Adrenal gland (tissue), 12 donors: Measurements from ENCODE around the gene DPYD. TPM values are rescaled to one million over a fixed set of nuclear protein-coding genes. Genes with fewer than 3 reads are reported as not detected.

Source experiments
- DNase-seq, 7 donors: peaks; one replicate each; pipeline ENCODE4 v3.0.0-alpha.2; 2019 to 2020
- H3K27ac ChIP-seq, 5 donors: fragments of 200-600 bp; sonication (generic) in 4 of 5; 1 replicate in 3 of 5; 2 replicates in 2 of 5; pipeline versions ENCODE4 v1.5.1 to v1.8.0; 2016 to 2020; ENCODE audit warnings: mild to moderate bottlenecking in 1 of 5
- H3K27me3 ChIP-seq: fragments of 200-600 bp; 2 replicates; pipeline ENCODE4 v1.8.0; 2021
- H3K36me3 ChIP-seq, 2 donors: fragments of 200-600 bp; replicated peaks in 1 of 2; 1 replicate in 1 of 2; 2 replicates in 1 of 2; pipeline versions ENCODE4 v1.5.1 to v1.8.0; 2018 to 2022
- H3K4me1 ChIP-seq, 2 donors: fragments of 200-600 bp; replicated peaks in 1 of 2; 1 replicate in 1 of 2; 2 replicates in 1 of 2; pipeline versions ENCODE4 v1.5.1 to v1.8.0; 2018 to 2021
- H3K4me3 ChIP-seq, 4 donors: fragments of 200-600 bp; sonication (generic) in 3 of 4; one replicate each; pipeline ENCODE4 v1.5.1; 2016 to 2018
- H3K9me3 ChIP-seq, 3 donors: fragments of 200-600 bp; sonication (generic) in 1 of 3; replicated peaks in 1 of 3; 1 replicate in 2 of 3; 2 replicates in 1 of 3; pipeline versions ENCODE4 v1.5.1 to v1.8.0; 2016 to 2021
- CTCF ChIP-seq, 6 experiments: fragments of 450-650 bp in 4 of 6; fragments of 200-600 bp in 2 of 6; sonication (generic) in 1 of 6; IDR thresholded peaks; 1 replicate in 5 of 6; 2 replicates in 1 of 6; pipeline versions ENCODE4 v1.5.1 to v1.8.0; 2016 to 2021; ENCODE audit warnings: antibody characterized with exemption in 6 of 6, mild to moderate bottlenecking in 2 of 6, moderate library complexity in 1 of 6
- POLR2A ChIP-seq, 2 donors: fragments of 450-650 bp; IDR thresholded peaks; one replicate each; pipeline ENCODE4 v1.6.1; 2017; ENCODE audit warnings: antibody characterized with exemption in 2 of 2, mild to moderate bottlenecking in 2 of 2, moderate library complexity in 1 of 2
- WGBS, 4 donors: extraction: QIAGEN DNeasy Blood & Tissue Kit in 2 of 4; methylation state at CpG; one replicate each; pipeline versions ENCODE4 v1.1.5 to v1.1.7; 2013 to 2017; 5-methylcytosine and 5-hydroxymethylcytosine counted together
- intact Hi-C, 2 donors: fragments of 100-400 bp; cut with DNase I; formaldehyde crosslinking; loops; one replicate each; pipeline versions ENCODE4 v1.14.1 to v1.15.0; 2022 to 2023
- polyA plus RNA-seq, 3 donors: library from polyadenylated mRNA; stranded (reverse); fragments of 200-250 nt in 2 of 3; fragments of 350-450 nt in 1 of 3; fragmentation: Illumina TruSeq in 1 of 3; extraction: RNeasy Lipid Tissue Mini Kit (QIAGEN cat#74804) in 1 of 3; gene quantifications; one replicate each; pipeline ENCODE4 v1.2.3, GENCODE V29; 2013 to 2014
- total RNA-seq, 9 donors: library from RNA; depleted of rRNA in 4 of 9; stranded (reverse); fragments of >200 nt in 4 of 9; fragments of 120-200 nt in 1 of 9; fragmentation: NEBNext Ultra II Directional in 1 of 9; extraction: Animal tissue kit (Norgen Biotek cat#: 25700) in 1 of 9; gene quantifications; one replicate each; pipeline versions ENCODE4 v1.1.0 to v1.2.4, GENCODE V29; 2013 to 2023
- donor health status: healthy with polysubstance abuse.
- donor health status: Bipolar disorder and iron deficiency.
- donor health status: DM: yes; HTN: yes; CAD: no.
- donor health status: DM: no; HTN: no; CAD: no.
- donor health status: DM: no; HTN: no; CAD: no.
- donor health status: DM: yes; HTN: yes; CAD: no.

Gene DPYD
- total and polyA plus RNA-seq, 12 donors, result 6.6 to 73.1 (median 30.2) TPM

- no peaks in the 10 kb centered on the region for H3K36me3 ChIP-seq
- no peak overlapping the region for H3K4me3 ChIP-seq
- WGBS, 4 donors, result 92 to 100% (median 96%) methylated on average over 3 of the region's 3 CpGs
- no peaks in the 10 kb centered on the region for H3K4me1 ChIP-seq
- H3K27ac ChIP-seq, result no peak overlapping the region
- DNase-seq, result no peak
- no peaks in the 10 kb centered on the region for H3K9me3 ChIP-seq
- TF ChIP-seq POLR2A (IDR thresholded peaks at IDR 0.05) (no peak), CTCF (IDR thresholded peaks at IDR 0.05) (no peak)
- no peaks in the 10 kb centered on the region for H3K27me3 ChIP-seq
- intact Hi-C loops, result no loop called here
These were observed 493.5 kb downstream of the DPYD start for GRCh38 chr1:97427371-97427770.

- Histone ChIP-seq H3K36me3 (no peaks in the 10 kb centered on the region), H3K4me3 (no peak overlapping the region), H3K27me3 (no peaks in the 10 kb centered on the region), H3K27ac (no peak overlapping the region), H3K9me3 (no peaks in the 10 kb centered on the region), H3K4me1 (no peaks in the 10 kb centered on the region)
- TF ChIP-seq CTCF (IDR thresholded peaks at IDR 0.05), result no peak
- 89 to 100% (median 96%) methylated on average over 1 of the region's 1 CpG for WGBS, 4 donors
- intact Hi-C loops, result no loop called here
- DNase-seq, result no peak
These were observed 496.6 kb downstream of the DPYD start for GRCh38 chr1:97424209-97424608.

- Histone ChIP-seq H3K27ac (no peak overlapping the region), H3K4me3 (no peak overlapping the region), H3K27me3 (no peaks in the 10 kb centered on the region), H3K9me3 (no peaks in the 10 kb centered on the region), H3K36me3 (no peaks in the 10 kb centered on the region), H3K4me1 (no peaks in the 10 kb centered on the region)
- TF ChIP-seq CTCF (IDR thresholded peaks at IDR 0.05), result no peak
- no peak for TF ChIP-seq POLR2A (IDR thresholded peaks at IDR 0.05)
- no peak for DNase-seq
- 72 to 90% (median 80%) methylated on average over 2 of the region's 2 CpGs for WGBS, 4 donors
- intact Hi-C loops, result no loop called here
These were observed 497.4 kb downstream of the DPYD start for GRCh38 chr1:97423403-97423802.

GRCh38 chr1:97417661-97418060 lies 503.2 kb downstream of the DPYD start:
- intact Hi-C loops, result no loop called here
- H3K27me3 ChIP-seq, result no peaks in the 10 kb centered on the region
- no peaks in the 10 kb centered on the region for H3K36me3 ChIP-seq
- no peaks in the 10 kb centered on the region for H3K4me1 ChIP-seq
- H3K27ac ChIP-seq, result no peak overlapping the region
- no peak for DNase-seq
- H3K4me3 ChIP-seq, result no peak overlapping the region
- no peaks in the 10 kb centered on the region for H3K9me3 ChIP-seq
- TF ChIP-seq CTCF (IDR thresholded peaks at IDR 0.05), result no peak
- TF ChIP-seq POLR2A (IDR thresholded peaks at IDR 0.05), result no peak
